HG03439 (cell line): ENCODE data around the gene CD86.
"Not testable (repeated sequence)": the region's sequence is repeated elsewhere in the genome, so short reads cannot be mapped to it uniquely, and the experiment has no call there.

Source experiments
- ATAC-seq: cut with Tn5 transposase; IDR thresholded peaks from one replicate; pipeline ENCODE4 v1.9.1; 2021; ENCODE audit warnings: mild to moderate bottlenecking, moderate library complexity; ENCODE audit not compliant: unreplicated experiment

CD86 gene, protein sequence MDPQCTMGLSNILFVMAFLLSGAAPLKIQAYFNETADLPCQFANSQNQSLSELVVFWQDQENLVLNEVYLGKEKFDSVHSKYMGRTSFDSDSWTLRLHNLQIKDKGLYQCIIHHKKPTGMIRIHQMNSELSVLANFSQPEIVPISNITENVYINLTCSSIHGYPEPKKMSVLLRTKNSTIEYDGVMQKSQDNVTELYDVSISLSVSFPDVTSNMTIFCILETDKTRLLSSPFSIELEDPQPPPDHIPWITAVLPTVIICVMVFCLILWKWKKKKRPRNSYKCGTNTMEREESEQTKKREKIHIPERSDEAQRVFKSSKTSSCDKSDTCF

DNA sequence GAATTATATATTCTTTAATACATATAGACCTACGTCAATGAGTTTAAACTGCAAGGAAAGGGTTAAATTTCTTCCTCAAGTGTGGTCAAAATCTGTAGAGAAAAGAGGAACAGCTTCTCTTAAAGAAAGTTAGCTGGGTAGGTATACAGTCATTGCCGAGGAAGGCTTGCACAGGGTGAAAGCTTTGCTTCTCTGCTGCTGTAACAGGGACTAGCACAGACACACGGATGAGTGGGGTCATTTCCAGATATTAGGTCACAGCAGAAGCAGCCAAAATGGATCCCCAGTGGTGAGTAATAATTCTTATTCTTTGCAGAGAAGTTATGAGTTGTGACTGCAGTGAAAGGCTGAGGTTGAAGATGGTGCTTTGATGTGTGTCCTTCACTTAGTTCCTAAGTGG, at the start of gene CD86:
Gene CD86, plus strand, starts transcription at position 148 of the 400 bp plus-strand sequence. Its CDS starts 128 bp downstream, at position 276.
- ATAC-seq, result peak; percentile 71

DNA sequence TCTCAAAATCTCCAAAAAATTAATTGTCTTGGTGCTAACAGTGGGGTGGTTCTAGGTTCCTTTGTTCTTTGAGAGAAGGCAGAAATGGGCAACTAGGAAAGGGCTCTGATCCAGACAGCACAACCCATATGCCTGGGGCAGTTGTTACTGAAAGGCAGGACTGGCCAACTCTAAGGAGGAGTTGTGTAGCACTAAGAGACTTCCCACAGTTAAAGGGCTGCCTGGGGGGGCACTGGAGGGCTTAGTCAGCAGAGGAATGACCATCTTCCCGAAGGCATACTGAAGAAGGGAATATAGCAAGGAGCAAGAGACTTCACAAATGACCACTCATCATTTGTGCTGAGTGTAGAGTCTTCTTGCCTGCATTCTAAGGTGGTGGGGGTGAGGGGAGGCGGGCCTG, 48.9 kb upstream of the CD86 start:
- no peak for ATAC-seq

DNA sequence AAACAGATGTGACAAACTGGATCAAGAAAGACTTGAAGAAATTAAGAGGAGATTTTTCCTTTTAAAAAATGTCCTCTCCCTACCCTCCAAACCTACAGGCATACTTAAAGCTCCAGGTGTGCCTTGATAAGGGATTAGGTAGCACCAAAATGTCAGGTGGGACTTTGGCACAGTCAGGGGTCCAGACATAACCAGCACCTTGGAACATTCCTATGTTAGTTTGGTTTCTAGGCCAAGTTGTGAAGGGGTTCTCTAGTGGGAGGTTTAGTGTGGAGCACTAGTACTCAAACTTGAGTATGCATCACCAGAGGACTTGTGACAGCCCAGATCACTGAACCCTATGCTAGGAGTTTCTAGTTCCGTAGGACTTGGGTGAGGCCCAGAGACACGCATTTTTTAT, 47.0 kb upstream of the CD86 start:
- ATAC-seq, result no peak

DNA sequence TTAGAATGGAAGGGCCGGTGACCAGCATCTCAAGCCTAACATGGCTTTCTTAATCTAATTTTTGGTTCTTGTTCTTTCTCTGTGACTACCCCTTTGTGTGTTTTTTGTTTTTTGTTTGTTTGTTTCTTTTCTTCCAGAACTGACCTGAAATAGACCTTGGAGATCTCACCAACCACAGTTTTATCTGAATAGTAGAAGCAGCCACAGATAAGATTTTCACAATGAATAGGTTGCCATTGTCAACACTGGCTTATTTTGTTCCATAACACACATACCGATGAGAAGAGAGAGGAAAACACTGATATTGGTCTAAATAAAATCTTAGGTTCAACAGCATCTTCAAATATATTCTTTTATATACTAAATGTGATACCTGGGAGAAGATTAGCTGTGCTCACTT, 44.7 kb upstream of the CD86 start:
- no peak for ATAC-seq

DNA sequence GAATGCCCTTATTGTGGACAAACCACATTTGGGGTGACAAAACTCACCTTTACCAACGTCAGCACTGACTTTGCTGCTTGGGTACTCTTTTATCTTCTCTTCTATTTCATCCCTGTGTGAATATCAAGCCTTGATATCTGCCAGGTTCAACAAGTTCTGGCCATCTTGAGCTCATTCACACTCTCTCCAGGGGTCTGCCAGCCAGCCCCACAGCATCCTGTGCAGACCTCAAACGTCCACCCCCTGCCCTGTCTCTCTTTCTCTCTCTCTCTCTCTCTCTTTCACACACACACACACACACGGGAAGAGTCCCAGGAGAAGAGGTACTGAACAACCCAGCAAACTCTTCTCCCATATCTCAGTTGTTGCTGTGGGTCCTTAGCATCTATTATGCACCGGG, 43.8 kb upstream of the CD86 start:
- no peak for ATAC-seq

DNA sequence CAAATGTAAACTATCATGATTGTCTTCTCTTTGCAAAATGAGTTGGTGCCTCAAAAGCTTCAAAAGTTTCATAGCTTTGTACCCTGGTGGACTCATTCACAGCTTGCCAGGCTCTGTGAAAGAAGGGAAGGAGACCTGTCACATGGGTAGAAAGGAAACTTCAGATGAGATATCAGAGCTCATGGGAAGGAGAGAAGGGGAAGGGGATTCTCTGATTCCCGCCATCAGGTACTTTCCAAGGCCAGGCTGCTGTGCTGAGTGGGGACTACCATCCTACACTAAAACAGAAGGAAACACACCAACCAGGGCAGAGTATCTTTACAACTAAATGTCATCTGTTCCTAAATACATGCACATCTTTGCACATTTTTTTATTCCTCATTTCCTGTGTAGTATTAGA, 42.3 kb upstream of the CD86 start:
- no peak for ATAC-seq

DNA sequence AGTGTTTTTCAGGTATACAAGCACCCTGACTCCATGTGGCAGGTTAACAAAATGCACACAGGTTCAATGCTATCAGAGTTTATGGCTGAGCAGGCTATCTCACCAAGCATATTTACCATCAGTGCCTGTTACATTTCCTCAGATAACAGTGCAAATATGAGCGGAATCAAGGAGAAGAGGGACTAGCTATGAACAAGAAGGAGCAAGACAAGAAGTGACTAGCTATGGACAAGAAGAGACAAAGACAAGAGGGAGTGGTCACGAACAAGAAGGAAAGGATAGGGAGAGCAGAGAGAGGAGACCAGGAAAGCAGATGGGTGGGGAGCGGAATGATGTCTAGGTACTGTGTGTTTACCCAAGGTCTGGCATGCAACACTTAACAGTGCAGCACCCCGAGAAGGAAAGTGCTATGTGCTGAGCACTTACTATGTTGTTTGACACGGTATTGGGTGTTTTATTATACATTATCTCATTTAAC, 41.7 kb upstream of the CD86 start:
- ATAC-seq, result no peak

DNA sequence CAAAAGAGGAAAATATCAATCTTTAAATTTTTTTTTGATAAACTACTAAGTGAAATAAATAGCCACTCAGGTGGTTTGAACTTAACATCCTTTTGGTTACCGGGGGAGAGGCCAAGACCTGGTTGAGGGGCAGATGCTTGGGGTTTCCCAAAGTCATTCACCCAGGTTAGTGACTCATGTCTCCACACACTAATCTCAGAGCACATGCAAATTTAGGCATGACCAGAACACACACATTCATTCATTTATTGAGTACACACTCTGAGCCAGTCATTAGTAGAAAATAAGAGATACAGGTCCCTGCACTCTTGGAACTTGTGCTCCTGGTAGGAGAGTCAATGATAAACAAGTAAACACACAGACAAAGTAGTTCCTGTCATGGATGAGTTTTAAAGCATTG, 40.4 kb upstream of the CD86 start:
- peak; percentile 64 for ATAC-seq

DNA sequence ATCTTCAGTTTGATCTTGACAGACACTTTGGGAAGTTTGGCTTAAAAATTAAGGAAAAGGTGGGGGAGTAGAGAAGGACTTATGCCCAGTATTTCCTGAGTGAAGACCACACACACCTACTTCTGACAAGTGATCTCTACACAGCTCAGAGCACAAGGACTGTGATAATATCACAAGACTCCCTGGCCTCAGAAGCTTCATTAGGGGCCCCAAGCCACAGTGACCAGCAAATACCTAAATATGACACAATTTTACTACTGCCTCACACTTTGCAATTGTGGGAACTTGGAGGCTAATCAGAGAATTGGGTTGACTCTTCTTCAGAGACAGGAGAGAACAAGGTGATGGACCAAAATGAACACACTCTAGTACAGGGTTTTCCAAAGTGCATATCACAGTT, 35.7 kb upstream of the CD86 start:
- no peak for ATAC-seq

DNA sequence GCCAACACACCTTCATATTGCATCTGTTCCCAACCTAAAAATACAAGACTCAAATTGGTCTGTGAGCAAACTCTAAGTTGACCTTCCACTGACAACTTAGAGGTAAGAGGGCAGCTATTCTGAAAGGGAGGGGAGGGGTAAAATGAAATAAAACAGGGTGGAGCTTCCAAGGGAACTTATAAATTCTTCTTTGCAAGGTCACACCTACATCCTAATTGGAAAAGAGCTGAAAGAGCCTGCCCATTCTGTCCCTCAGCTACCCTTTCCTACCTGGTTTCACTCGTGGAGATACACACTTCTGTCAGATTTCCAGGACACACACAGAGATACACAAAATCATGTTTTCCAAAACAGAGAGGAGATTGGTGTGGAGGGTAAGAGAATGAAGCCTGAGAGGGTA, 34.1 kb upstream of the CD86 start:
- ATAC-seq, result no peak

DNA sequence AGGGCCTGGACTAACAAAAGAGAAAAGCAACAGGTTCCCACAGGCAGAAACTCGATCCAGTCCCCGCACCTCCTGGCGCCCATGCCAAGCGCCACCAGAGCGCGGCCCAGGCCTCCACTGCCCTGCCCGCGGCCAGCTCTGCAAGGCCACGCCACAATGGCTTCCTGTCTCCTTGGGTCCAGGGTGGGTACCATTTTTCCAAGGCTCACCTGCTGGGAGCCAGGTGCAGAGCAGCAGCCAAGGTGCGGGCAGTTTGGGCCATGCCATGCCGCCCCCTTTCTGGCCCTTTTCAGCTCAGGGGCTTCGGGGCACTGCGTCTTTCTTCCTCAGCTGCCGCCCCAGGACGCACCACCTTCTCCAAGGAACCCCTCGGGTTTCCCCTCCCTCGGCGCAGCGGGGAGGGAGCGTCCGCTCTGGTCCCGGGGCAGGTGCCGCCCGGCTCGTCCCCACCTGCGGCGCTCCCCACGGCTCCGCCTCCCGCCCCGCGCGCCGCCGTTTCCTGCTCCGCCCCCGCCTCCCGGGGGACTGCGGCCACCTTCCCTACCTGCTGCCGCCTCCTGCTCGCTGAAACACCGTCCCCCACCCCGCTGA, 33.3 kb upstream of the CD86 start, which contains the start of gene ILDR1:
Gene ILDR1, minus strand, starts transcription at position 437 of the 591 bp plus-strand sequence. Its CDS starts 170 bp downstream, at position 267.
- no peak for ATAC-seq

DNA sequence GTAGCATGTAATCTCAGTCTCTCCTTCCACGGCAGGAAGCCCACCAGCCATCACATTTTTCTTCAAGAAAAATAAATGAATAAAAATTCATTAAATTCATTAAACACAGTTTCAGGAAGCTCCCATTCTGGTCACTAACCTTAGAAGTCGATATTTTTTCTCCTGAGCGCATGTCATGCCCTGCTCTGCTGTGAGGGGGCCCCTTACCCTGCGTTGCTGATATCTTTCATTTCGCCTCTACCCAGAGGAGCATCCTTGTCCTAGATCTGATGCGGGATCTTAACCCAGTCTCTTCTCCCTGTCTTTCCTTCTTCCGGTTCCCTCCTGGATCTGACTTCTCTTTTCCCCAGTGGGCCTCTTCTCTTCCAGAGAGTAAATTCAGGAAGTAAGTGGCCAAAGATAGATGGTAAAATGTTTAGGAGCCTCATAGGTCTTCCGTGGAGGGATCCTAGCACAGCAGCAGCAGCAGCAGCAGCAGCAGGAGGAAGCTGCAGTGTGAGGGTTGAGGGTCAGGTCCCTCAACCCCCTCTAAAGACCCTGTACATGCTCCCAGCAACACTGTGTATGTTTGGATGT, 31.7 kb upstream of the CD86 start:
- no peak for ATAC-seq

DNA sequence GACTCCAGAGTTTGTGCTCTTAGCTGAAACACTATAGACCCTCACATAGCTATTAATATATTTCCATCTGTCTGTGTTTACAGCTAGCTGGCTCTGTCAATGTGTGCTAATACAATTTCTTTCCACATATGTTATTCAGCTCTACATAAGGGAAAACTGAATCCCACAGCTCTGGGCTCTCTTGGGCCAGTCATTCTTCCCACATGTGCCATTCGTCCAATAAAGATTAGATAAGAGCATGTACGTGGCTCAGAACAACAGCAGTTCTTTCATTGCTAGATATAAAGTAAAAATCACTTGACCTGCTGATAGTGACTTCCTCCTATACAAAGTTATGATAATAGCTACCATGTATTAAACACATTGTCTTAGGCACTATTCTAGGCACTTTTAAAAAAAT, 30.4 kb upstream of the CD86 start:
- ATAC-seq, result no peak

DNA sequence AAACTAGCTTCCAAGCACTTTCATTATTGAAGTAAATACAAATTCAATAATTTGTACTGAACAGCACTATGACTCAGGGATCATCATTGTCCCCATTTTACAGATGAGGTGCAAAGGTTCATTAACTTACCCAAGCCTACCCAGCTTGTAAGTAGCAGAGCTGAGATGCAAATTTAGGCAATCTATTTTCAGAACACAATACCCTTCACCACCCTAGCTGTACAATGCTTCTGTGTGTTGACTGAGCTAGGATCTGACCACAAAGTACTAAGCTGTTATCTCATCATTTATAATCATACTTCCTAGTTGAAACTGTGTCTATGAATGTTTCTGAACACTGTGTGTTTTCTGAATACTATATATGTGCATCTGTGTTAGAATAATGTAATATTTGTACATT, 29.9 kb upstream of the CD86 start:
- peak; percentile 83 for ATAC-seq

DNA sequence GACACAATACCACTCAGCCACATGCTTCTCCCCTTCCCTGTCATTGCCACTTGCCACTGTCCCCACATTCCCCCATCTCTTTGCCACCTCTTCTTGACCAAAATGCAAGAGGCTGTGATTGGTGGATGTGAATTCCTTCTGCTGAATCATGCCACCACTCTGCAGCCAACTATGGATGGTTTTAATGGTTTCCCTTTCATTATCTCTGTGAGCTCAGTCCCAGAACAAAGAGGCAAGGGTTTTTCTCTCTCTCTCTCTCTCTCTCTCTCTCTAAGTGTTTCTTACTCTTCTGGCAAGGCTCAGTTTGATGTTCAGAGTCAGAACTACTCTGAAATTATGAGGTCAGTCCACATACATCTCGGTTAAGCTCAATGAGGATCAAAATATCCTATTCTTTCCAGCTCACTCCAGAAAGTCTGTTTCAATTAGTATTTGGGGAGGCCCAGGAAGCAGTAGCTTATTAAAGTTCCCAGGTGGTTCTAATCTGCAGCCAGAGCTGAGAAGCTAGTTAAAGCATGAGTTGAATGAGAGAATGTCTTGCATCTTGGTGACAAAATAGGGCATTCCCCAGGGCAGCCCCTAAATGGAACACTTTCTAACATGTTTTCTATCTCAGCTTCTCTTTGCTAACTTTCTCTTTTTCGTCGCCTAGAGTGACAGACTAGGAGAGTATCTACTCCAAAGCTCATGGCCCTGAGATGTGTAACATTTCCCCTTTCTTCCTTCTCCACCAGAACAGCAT, 24.6 kb upstream of the CD86 start:
- peak; percentile 56 for ATAC-seq

DNA sequence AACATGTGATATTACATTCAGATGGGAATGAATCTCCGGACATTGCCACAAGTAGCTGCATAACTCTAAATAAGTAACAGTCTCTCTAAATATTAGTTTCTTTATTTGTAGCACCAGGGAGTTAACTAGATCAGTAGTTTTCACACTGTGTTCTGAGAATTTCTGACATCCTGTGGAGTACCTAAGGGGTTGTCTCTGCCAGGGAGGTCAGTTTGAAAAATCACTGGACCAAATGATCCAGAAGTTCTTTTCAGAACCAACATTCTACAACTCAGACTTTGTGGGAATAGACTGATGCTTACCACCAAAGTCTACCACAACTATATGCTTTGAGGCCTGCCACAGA, 24.1 kb upstream of the CD86 start:
- ATAC-seq, result peak; percentile 34

DNA sequence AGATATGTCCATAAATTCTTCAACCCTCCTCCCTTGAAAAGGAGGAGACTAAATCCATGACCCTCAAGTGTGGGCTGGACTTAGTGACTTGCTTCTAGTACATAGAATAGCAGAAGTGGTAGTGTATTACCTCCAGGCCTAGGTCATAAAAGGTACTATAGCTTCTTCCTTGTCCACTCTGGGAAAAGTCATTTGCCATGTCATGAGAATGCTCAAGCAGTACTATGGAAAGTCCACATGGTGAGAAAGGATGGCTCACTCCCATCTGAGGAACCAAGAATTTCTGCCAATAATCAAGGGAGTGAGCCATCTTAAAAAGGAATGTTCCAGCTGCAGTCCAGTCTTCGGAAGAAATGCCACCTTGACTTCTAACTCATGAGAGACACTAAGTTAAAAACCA, 22.6 kb upstream of the CD86 start:
- no peak for ATAC-seq

DNA sequence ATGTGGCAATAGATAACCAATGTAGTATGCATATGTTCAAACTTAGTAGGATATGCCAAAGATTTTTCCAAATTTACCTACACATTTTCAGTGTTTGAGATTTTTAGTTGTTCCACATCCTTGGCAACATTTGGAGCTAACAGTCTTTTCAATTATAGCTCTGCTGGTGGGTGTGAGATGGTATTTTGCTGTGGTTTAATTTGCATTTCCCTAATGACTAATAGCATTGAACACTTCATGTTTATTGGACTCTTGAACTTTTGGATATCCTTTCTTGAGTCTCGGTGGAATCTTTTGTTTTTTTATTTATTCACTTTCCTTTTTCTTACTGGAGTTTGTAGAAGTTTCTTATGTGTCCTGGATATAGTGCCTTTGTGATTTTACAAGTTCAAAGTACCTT, 22.1 kb upstream of the CD86 start:
- ATAC-seq, result no peak

DNA sequence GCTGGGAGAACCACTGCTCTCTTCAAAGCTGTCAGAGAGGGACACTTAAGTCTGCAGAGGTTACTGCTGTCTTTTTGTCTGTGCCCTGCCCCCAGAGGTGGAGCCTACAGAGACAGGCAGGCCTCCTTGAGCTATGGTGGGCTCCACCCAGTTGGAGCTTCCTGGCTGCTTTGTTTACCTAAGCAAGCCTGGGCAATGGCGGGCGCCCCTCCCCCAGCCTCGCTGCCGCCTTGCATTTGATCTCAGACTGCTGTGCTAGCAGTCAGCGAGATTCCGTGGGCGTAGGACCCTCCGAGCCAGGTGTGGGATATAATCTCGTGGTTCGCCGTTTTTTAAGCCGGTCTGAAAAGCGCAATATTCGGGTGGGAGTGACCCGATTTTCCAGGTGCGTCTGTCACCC, 7.9 kb upstream of the CD86 start:
- ATAC-seq, result not testable (repeated sequence)

DNA sequence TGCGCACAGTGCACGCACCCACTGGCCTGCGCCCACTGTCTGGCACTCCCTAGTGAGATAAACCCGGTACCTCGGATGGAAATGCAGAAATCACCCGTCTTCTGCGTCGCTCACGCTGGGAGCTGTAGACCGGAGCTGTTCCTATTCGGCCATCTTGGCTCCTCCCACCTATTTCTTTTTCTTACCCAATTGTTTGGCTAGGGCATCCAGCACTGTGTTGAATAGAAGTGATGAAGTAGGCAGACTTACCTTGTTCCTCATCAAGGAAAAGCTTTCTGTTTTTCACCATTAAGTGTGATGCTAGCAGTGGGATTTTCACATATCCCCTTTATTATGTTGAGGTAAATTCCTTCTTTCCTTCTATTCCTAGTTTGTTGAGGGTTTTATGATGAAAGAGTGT, 7.4 kb upstream of the CD86 start:
- ATAC-seq, result not testable (repeated sequence)

DNA sequence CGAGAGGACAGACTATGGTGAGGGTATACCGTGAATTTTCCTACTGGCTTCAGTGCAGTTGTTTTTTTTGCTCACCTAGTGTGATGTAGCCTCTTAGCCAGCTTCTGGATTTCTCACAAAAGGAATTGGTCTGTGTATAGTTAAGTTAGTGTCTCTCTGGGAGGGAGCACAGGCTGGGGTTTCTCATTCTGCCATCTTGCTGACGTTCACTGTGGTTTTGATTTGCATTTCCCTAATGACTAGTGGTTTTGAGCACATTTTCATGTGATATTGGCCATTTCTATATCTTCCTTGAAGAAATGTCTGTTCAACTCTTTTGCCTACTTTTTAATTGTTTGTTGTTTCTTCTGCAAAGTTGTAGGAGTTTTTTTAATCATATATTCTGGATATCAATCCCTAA, 2.2 kb upstream of the CD86 start:
- ATAC-seq, result no peak

DNA sequence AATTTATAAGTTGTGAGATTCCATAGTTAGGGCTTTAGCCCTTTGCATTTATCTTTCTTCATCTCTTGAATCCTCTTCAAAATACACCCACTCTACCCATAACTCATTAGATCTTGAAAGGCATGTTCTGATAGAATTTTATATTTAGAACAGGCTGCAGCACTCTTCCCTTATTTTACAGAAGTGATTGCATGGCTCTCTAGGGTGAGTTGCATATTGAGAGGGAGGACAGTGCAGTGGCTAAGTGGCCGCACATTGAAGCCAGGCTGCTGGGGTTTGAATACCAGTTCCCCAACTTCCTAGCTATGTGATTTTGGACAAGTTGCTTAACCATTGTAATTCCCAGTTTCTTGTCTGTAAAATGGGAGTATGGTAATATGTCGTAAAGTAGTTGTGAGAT, 2.5 kb downstream of the CD86 start:
- no peak for ATAC-seq
